Measurements from ENCODE around the gene MR1. TPM values are rescaled to one million over a fixed set of nuclear protein-coding genes. Genes with fewer than 3 reads are reported as not detected.

The MR1 gene
- total and polyA plus RNA-seq, 2 of the 13 experiments (the other 11 are each of a cell fraction or from before 2014, with no cell fraction given): 7.7 to 10.4 TPM

DNA sequence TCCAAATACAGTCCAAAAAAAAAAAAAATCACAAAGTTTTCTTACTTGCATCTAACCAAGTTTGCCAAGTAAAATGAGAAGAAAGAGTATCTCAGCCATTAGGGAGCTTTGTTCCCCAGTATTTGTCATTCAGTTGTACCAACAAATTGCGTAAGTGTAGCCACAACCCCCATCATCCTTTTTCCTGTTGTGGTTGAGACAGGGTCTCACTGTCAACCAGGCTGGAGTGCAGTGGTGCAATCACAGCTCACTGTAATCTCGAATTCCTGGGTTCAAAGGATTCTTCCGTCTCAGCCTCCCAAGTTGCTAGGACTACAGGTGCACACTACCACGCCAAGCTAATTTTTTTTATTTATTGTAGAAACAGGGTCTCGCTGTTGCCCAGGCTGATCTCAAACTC is 20.6 kb upstream of the MR1 start (continued):
- TF ChIP-seq, protein P1, sequence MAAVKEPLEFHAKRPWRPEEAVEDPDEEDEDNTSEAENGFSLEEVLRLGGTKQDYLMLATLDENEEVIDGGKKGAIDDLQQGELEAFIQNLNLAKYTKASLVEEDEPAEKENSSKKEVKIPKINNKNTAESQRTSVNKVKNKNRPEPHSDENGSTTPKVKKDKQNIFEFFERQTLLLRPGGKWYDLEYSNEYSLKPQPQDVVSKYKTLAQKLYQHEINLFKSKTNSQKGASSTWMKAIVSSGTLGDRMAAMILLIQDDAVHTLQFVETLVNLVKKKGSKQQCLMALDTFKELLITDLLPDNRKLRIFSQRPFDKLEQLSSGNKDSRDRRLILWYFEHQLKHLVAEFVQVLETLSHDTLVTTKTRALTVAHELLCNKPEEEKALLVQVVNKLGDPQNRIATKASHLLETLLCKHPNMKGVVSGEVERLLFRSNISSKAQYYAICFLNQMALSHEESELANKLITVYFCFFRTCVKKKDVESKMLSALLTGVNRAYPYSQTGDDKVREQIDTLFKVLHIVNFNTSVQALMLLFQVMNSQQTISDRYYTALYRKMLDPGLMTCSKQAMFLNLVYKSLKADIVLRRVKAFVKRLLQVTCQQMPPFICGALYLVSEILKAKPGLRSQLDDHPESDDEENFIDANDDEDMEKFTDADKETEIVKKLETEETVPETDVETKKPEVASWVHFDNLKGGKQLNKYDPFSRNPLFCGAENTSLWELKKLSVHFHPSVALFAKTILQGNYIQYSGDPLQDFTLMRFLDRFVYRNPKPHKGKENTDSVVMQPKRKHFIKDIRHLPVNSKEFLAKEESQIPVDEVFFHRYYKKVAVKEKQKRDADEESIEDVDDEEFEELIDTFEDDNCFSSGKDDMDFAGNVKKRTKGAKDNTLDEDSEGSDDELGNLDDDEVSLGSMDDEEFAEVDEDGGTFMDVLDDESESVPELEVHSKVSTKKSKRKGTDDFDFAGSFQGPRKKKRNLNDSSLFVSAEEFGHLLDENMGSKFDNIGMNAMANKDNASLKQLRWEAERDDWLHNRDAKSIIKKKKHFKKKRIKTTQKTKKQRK (IDR thresholded peaks at IDR 0.05; ENCODE audit: low read length): no peak
- TF ChIP-seq, protein P2, sequence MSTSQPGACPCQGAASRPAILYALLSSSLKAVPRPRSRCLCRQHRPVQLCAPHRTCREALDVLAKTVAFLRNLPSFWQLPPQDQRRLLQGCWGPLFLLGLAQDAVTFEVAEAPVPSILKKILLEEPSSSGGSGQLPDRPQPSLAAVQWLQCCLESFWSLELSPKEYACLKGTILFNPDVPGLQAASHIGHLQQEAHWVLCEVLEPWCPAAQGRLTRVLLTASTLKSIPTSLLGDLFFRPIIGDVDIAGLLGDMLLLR (CRISPR knock-in tag; IDR thresholded peaks at IDR 0.05): no peak
- TF ChIP-seq RCOR2 (CRISPR knock-in tag; IDR thresholded peaks at IDR 0.05) (peak; percentile 42; the same call in 1 of the 2 replicates), SP4 (CRISPR knock-in tag; IDR thresholded peaks at IDR 0.05) (no peak), NKX3-1 (CRISPR knock-in tag; IDR thresholded peaks at IDR 0.05) (no peak), ZNF629 (CRISPR knock-in tag; conservative IDR thresholded peaks at IDR 0.05) (no peak), CEBPG (CRISPR knock-in tag; IDR thresholded peaks at IDR 0.05) (peak; percentile 92), NONO (IDR thresholded peaks at IDR 0.05) (no peak), NONO (CRISPR knock-in tag; conservative IDR thresholded peaks at IDR 0.05) (peak; percentile 34; the same call in 1 of the 2 replicates), NPAS2 (CRISPR knock-in tag; IDR thresholded peaks at IDR 0.05; ENCODE audit: borderline replicate concordance) (no peak), ZNF720 (CRISPR knock-in tag; IDR thresholded peaks at IDR 0.05) (no peak), PHF5A (CRISPR knock-in tag; IDR thresholded peaks at IDR 0.05; ENCODE audit: low read depth, unreplicated experiment) (no peak), TBP (CRISPR knock-in tag; IDR thresholded peaks at IDR 0.05) (no peak)
- TF ChIP-seq, protein P3, sequence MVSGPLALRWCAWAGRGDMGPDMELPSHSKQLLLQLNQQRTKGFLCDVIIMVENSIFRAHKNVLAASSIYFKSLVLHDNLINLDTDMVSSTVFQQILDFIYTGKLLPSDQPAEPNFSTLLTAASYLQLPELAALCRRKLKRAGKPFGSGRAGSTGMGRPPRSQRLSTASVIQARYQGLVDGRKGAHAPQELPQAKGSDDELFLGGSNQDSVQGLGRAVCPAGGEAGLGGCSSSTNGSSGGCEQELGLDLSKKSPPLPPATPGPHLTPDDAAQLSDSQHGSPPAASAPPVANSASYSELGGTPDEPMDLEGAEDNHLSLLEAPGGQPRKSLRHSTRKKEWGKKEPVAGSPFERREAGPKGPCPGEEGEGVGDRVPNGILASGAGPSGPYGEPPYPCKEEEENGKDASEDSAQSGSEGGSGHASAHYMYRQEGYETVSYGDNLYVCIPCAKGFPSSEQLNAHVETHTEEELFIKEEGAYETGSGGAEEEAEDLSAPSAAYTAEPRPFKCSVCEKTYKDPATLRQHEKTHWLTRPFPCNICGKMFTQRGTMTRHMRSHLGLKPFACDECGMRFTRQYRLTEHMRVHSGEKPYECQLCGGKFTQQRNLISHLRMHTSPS (CRISPR knock-in tag; IDR thresholded peaks at IDR 0.05; ENCODE audit: low read depth): no peak
- TF ChIP-seq, protein P4, sequence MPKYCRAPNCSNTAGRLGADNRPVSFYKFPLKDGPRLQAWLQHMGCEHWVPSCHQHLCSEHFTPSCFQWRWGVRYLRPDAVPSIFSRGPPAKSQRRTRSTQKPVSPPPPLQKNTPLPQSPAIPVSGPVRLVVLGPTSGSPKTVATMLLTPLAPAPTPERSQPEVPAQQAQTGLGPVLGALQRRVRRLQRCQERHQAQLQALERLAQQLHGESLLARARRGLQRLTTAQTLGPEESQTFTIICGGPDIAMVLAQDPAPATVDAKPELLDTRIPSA (CRISPR knock-in tag; IDR thresholded peaks at IDR 0.05; ENCODE audit: borderline replicate concordance): no peak
- TF ChIP-seq, protein P5, sequence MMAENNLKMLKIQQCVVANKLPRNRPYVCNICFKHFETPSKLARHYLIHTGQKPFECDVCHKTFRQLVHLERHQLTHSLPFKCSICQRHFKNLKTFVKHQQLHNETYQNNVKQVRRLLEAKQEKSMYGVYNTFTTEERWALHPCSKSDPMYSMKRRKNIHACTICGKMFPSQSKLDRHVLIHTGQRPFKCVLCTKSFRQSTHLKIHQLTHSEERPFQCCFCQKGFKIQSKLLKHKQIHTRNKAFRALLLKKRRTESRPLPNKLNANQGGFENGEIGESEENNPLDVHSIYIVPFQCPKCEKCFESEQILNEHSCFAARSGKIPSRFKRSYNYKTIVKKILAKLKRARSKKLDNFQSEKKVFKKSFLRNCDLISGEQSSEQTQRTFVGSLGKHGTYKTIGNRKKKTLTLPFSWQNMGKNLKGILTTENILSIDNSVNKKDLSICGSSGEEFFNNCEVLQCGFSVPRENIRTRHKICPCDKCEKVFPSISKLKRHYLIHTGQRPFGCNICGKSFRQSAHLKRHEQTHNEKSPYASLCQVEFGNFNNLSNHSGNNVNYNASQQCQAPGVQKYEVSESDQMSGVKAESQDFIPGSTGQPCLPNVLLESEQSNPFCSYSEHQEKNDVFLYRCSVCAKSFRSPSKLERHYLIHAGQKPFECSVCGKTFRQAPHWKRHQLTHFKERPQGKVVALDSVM (CRISPR knock-in tag; IDR thresholded peaks at IDR 0.05): peak; percentile 86
